HepG2 (cell line): ENCODE measurements around the gene YY1AP1. TPM values are rescaled to one million over a fixed set of nuclear protein-coding genes. Genes with fewer than 3 reads are reported as not detected.

Experiments
- ATF7-NPFF ChIP-seq: sonication (generic); formaldehyde crosslinking; IDR thresholded peaks from 2 replicates; pipeline ENCODE4 v1.8.1; 2023; ENCODE audit warnings: mild to moderate bottlenecking, low read depth, missing genetic modification reagents, moderate library complexity
- EEA1 ChIP-seq: sonication (generic); formaldehyde crosslinking; IDR thresholded peaks from 2 replicates; pipeline ENCODE4 v1.5.1; 2020; ENCODE audit warnings: mild to moderate bottlenecking, missing genetic modification reagents, borderline replicate concordance
- HNF1A ChIP-seq, 2 experiments: sonication (generic) in 1 of 2; formaldehyde crosslinking in 1 of 2; IDR thresholded peaks; 2 replicates each; pipeline versions ENCODE4 v1.4.0 to v1.6.1; 2016 to 2020; ENCODE audit warnings: borderline replicate concordance in 1 of 2, low read depth in 1 of 2, mild to moderate bottlenecking in 1 of 2, missing genetic modification reagents in 1 of 2
- KAT8 ChIP-seq: IDR thresholded peaks from 2 replicates; pipeline ENCODE4 v1.6.1; 2016; ENCODE audit warnings: missing genetic modification reagents, missing compliant biosample characterization
- LCORL ChIP-seq, 2 experiments: fragments of 450-650 bp in 1 of 2; sonication (generic) in 1 of 2; formaldehyde crosslinking in 1 of 2; IDR thresholded peaks; 2 replicates each; pipeline versions ENCODE4 v1.5.0 to v1.6.1; 2017 to 2020; ENCODE audit warnings: antibody characterized with exemption in 1 of 2, missing genetic modification reagents in 1 of 2
- LRRFIP1 ChIP-seq: sonication (generic); formaldehyde crosslinking; conservative IDR thresholded peaks from 2 replicates; pipeline ENCODE4 v1.4.0; 2020; ENCODE audit warnings: missing genetic modification reagents
- MATR3 ChIP-seq: sonication (generic); formaldehyde crosslinking; IDR thresholded peaks from 2 replicates; pipeline ENCODE4 v1.4.0; 2020; ENCODE audit warnings: missing genetic modification reagents
- MED1 ChIP-seq: sonication (generic); formaldehyde crosslinking; IDR thresholded peaks from 2 replicates; pipeline ENCODE4 v1.4.0; 2020; ENCODE audit warnings: missing genetic modification reagents
- POLR2A ChIP-seq, 2 experiments: IDR thresholded peaks; 2 replicates each; pipeline ENCODE4 v1.6.1; 2011; ENCODE audit warnings: low read depth in 2 of 2, low read length in 2 of 2, mild to moderate bottlenecking in 1 of 2, moderate library complexity in 1 of 2; ENCODE audit not compliant: insufficient read depth in 1 of 2
- RARA ChIP-seq: IDR thresholded peaks from 2 replicates; pipeline ENCODE4 v1.6.1; 2016; ENCODE audit warnings: missing genetic modification reagents, missing compliant biosample characterization
- RXRA ChIP-seq: sonication (generic); formaldehyde crosslinking; IDR thresholded peaks from 2 replicates; pipeline ENCODE4 v1.5.1; 2020; ENCODE audit warnings: missing genetic modification reagents
- SIN3B ChIP-seq: fragments of 150-350 bp; IDR thresholded peaks from 2 replicates; pipeline ENCODE4 v1.6.1; 2014; ENCODE audit warnings: low read length
- SP2 ChIP-seq: sonication (generic); formaldehyde crosslinking; IDR thresholded peaks from 2 replicates; pipeline ENCODE4 v1.5.1; 2020; ENCODE audit warnings: mild to moderate bottlenecking, missing genetic modification reagents
- TFAP4 ChIP-seq: sonication (generic); IDR thresholded peaks from 2 replicates; pipeline ENCODE4 v1.6.1; 2016; ENCODE audit warnings: low read depth, borderline replicate concordance
- ZBTB7A ChIP-seq: sonication (generic); formaldehyde crosslinking; IDR thresholded peaks from 2 replicates; pipeline ENCODE4 v1.8.0; 2022; ENCODE audit warnings: mild to moderate bottlenecking, missing genetic modification reagents
- ZGPAT ChIP-seq: IDR thresholded peaks from 2 replicates; pipeline ENCODE4 v1.6.1; 2016; ENCODE audit warnings: mild to moderate bottlenecking
- ZMYM4 ChIP-seq: sonication (generic); formaldehyde crosslinking; IDR thresholded peaks from 2 replicates; pipeline ENCODE4 v1.8.1; 2023; ENCODE audit warnings: mild to moderate bottlenecking, missing genetic modification reagents
- ZNF232 ChIP-seq: sonication (generic); formaldehyde crosslinking; IDR thresholded peaks from 2 replicates; pipeline ENCODE4 v1.4.0; 2020; ENCODE audit warnings: missing genetic modification reagents, borderline replicate concordance
- ZNF576 ChIP-seq: sonication (generic); formaldehyde crosslinking; IDR thresholded peaks from 2 replicates; pipeline ENCODE4 v1.4.0; 2020; ENCODE audit warnings: mild to moderate bottlenecking, missing genetic modification reagents
- ZNF75D ChIP-seq: sonication (generic); formaldehyde crosslinking; IDR thresholded peaks from 2 replicates; pipeline ENCODE4 v1.8.1; 2023; ENCODE audit warnings: missing genetic modification reagents, mild to moderate bottlenecking, borderline replicate concordance
- polyA plus RNA-seq, 8 experiments: library from polyadenylated mRNA; depleted of rRNA in 3 of 8; stranded (reverse) in 7 of 8; unstranded in 1 of 8; fragments of >200 nt; fragmentation: Illumina TruSeq in 4 of 8; extraction: Trizol in 4 of 8; gene quantifications; 2 replicates each; pipeline versions ENCODE4 v1.2.1 to v1.2.3, GENCODE V29; 2011 to 2016; ENCODE audit warnings: low read depth in 4 of 8, missing spikeins in 1 of 8, mixed read lengths in 1 of 8; ENCODE audit not compliant: insufficient read depth in 1 of 8
- total RNA-seq, 5 experiments: library from RNA; depleted of rRNA; stranded (reverse); fragments of >200 nt; fragmentation: Illumina TruSeq; extraction: Trizol; gene quantifications; 2 replicates each; pipeline ENCODE4 v1.2.3, GENCODE V29; 2016; ENCODE audit warnings: low read depth in 1 of 5

YY1AP1 gene
- total and polyA plus RNA-seq, 2 of the 13 experiments (the other 11 are each of a cell fraction or from before 2014, with no cell fraction given): 28.5 to 69.4 TPM

- TF ChIP-seq ATF7-NPFF (CRISPR knock-in tag): peak; percentile 20; the same call in 1 of the 2 replicates
- TF ChIP-seq ZNF232 (CRISPR knock-in tag): no peak
- no peak for TF ChIP-seq TFAP4
- TF ChIP-seq LCORL (IDR thresholded peaks at IDR 0.05): no peak
- TF ChIP-seq LCORL (CRISPR knock-in tag; IDR thresholded peaks at IDR 0.05): no peak
- TF ChIP-seq RARA (CRISPR knock-in tag): 0 out of 2 replicates have a peak, but pooled peaks have one; percentile 16
- no peak for TF ChIP-seq MATR3 (CRISPR knock-in tag)
- TF ChIP-seq SIN3B: no peak
- TF ChIP-seq ZGPAT (CRISPR knock-in tag): peak; percentile 71; the same call in 1 of the 2 replicates
- TF ChIP-seq ZNF75D (CRISPR knock-in tag): no peak
- TF ChIP-seq ZBTB7A: no peak
- TF ChIP-seq LRRFIP1 (CRISPR knock-in tag): 0 out of 2 replicates have a peak, but pooled peaks have one; percentile 61
- peak; percentile 28; the same call in 1 of the 2 replicates for TF ChIP-seq MED1
- TF ChIP-seq HNF1A (IDR thresholded peaks at IDR 0.05; ENCODE audit: low read depth): no peak
- peak; percentile 40; the same call in 1 of the 2 replicates for TF ChIP-seq HNF1A (CRISPR knock-in tag; IDR thresholded peaks at IDR 0.05; ENCODE audit: borderline replicate concordance)
- no peak for TF ChIP-seq ZNF576 (CRISPR knock-in tag)
- peak; percentile 75 to 88 for TF ChIP-seq POLR2A (IDR thresholded peaks at IDR 0.05; ENCODE audit: insufficient read depth in 1 of 2, low read depth in 2 of 2, low read length in 2 of 2)
- TF ChIP-seq EEA1 (CRISPR knock-in tag): no peak
- peak; percentile 89 for TF ChIP-seq SP2 (CRISPR knock-in tag)
- peak; percentile 87 for TF ChIP-seq KAT8 (CRISPR knock-in tag)
- peak; percentile 49; the same call in 1 of the 2 replicates for TF ChIP-seq RXRA (CRISPR knock-in tag)
- peak; percentile 64; the same call in 1 of the 2 replicates for TF ChIP-seq ZMYM4 (CRISPR knock-in tag)
Observed at GRCh38 chr1:155609515-155610256, 78.9 kb downstream of the YY1AP1 start, which contains the start of gene MSTO1 (continued).
